ENCODE data around the gene PRKAR1B. TPM values are rescaled to one million over a fixed set of nuclear protein-coding genes. Genes with fewer than 3 reads are reported as not detected.

Gene PRKAR1B
- total RNA-seq, 1 experiment from 2014 or later, result 24.8 TPM

DNA sequence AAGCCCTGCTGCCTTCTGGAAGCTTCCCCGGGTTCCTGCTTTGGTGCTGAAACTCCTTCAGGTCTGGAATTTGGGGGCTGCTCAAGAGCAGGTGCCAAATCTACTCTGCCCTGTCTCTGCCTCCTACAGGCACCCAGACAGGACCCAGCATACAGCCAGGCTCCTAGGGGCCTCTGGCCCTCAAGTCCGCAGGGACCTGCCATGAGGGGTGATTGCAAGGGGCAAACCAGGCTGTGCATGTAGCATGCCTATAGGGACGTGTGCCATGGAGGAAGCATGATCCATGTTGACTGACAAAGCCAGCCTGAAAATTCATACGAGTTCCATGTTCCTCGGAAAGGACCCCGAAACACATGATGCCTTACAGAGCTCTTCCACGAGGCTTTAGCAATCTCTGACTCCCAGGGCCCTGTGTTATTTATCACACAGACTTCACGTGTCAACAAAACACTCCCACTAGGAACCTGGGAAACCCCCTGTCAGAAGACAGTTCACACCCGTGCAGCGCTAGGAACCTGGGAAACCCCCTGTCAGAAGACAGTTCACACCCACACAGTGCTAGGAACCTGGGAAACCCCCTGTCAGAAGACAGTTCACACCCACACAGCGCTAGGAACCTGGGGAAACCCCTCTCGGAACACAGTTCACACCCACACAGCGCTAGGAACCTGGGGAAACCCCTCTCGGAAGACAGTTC lies 75.9 kb downstream of the PRKAR1B start:
- intact Hi-C loops (cut with micrococcal nuclease; ENCODE audit: unreplicated experiment), result no loop called here
- CTCF ChIA-PET, result no interaction called here

DNA sequence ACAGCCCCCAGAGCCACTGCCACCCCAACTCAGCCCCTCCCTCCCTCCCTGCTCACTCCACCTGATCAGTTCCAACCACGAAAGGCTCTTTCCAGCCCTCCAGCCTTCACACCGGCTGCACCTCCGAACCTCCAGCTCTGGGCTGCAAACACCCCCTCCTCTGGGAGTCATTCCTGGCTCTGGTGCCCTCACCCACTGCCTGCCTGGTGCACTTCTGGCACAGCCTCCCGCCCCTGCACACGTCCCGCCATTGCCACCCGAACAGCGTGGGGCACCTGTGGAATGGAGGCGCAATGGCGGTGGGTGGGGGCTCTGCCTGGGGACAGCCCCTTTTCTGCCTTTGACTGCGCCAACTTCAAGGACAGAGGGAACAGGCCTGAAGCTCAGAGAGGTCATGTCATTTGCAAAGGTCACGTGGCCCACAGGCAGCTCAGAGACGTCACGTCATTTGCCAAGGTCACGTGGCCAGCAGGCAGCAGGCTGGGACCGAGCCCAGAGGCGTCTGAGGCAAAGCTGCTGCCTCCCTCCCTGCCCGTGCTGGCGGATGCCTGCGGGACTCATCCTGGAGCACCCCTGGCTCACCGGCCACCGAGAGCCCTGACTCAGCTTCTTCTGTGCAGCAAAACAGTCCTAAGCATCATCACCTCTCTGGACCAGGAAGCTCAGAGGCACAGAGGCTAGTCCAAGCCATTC lies 76.6 kb downstream of the PRKAR1B start:
- BruUV-seq (replicated peaks), result no TSS peak
- TF ChIP-seq, protein P1, sequence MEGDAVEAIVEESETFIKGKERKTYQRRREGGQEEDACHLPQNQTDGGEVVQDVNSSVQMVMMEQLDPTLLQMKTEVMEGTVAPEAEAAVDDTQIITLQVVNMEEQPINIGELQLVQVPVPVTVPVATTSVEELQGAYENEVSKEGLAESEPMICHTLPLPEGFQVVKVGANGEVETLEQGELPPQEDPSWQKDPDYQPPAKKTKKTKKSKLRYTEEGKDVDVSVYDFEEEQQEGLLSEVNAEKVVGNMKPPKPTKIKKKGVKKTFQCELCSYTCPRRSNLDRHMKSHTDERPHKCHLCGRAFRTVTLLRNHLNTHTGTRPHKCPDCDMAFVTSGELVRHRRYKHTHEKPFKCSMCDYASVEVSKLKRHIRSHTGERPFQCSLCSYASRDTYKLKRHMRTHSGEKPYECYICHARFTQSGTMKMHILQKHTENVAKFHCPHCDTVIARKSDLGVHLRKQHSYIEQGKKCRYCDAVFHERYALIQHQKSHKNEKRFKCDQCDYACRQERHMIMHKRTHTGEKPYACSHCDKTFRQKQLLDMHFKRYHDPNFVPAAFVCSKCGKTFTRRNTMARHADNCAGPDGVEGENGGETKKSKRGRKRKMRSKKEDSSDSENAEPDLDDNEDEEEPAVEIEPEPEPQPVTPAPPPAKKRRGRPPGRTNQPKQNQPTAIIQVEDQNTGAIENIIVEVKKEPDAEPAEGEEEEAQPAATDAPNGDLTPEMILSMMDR (IDR thresholded peaks at IDR 0.05; ENCODE audit: unreplicated experiment), result no peak
- Mint-ChIP-seq H3K9me3 (ENCODE audit: low read depth, unreplicated experiment) (no peaks in the 10 kb centered on the region), H3K27ac (ENCODE audit: unreplicated experiment) (no peak overlapping the region), H3K4me3 (ENCODE audit: low read depth, unreplicated experiment) (no peak overlapping the region), H3K4me1 (ENCODE audit: low read depth, unreplicated experiment) (no peaks in the 10 kb centered on the region), H3K36me3 (ENCODE audit: insufficient read depth, unreplicated experiment) (no peaks in the 10 kb centered on the region), H3K27me3 (ENCODE audit: unreplicated experiment) (no peaks in the 10 kb centered on the region)
- CTCF ChIA-PET, result no interaction called here
- no peak for DNase-seq
- intact Hi-C loops (cut with micrococcal nuclease; ENCODE audit: unreplicated experiment), result no loop called here

More for the DNA sequence above, 75.9 kb downstream of the PRKAR1B start:
- H3K27me3 Mint-ChIP-seq (ENCODE audit: unreplicated experiment), result no peaks in the 10 kb centered on the region
- TF ChIP-seq, protein P1 (IDR thresholded peaks at IDR 0.05; ENCODE audit: unreplicated experiment), result no peak
- DNase-seq, result no peak
- no peak overlapping the region for H3K27ac Mint-ChIP-seq (ENCODE audit: unreplicated experiment)
- H3K36me3 Mint-ChIP-seq (ENCODE audit: insufficient read depth, unreplicated experiment), result no peaks in the 10 kb centered on the region
- no peaks in the 10 kb centered on the region for H3K9me3 Mint-ChIP-seq (ENCODE audit: low read depth, unreplicated experiment)
- no peaks in the 10 kb centered on the region for H3K4me1 Mint-ChIP-seq (ENCODE audit: low read depth, unreplicated experiment)
- H3K4me3 Mint-ChIP-seq (ENCODE audit: low read depth, unreplicated experiment), result no peak overlapping the region
- no TSS peak for BruUV-seq (replicated peaks)

DNA sequence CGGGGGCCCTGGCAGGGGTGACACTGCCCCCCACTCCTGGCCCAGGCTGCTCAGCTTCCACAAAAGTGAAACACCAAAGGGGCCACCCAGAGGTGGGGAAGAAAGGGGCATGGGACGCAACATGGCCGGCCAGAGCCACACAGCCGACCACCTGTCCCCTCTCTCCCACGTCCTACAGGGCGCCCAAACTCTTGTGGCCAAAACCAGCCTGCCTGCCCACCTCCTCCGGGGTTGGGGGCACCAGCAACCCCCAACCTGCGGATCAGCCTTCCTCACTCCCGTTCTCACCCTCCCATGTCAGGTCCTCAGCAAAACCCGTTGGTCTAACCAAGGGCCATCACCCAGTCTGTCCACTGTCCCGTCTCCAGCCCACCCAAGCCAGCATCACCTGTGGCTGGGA lies 80.1 kb downstream of the PRKAR1B start:
- TF ChIP-seq, protein P1 (IDR thresholded peaks at IDR 0.05; ENCODE audit: unreplicated experiment), result no peak
- Mint-ChIP-seq H3K27ac (ENCODE audit: unreplicated experiment) (no peak overlapping the region), H3K4me1 (ENCODE audit: low read depth, unreplicated experiment) (no peaks in the 10 kb centered on the region), H3K36me3 (ENCODE audit: insufficient read depth, unreplicated experiment) (no peaks in the 10 kb centered on the region), H3K4me3 (ENCODE audit: low read depth, unreplicated experiment) (no peak overlapping the region), H3K27me3 (ENCODE audit: unreplicated experiment) (no peaks in the 10 kb centered on the region), H3K9me3 (ENCODE audit: low read depth, unreplicated experiment) (no peaks in the 10 kb centered on the region)
- intact Hi-C loops (cut with micrococcal nuclease; ENCODE audit: unreplicated experiment), result no loop called here
- CTCF ChIA-PET, result no interaction called here
- no TSS peak for BruUV-seq (replicated peaks)
- no peak for DNase-seq

DNA sequence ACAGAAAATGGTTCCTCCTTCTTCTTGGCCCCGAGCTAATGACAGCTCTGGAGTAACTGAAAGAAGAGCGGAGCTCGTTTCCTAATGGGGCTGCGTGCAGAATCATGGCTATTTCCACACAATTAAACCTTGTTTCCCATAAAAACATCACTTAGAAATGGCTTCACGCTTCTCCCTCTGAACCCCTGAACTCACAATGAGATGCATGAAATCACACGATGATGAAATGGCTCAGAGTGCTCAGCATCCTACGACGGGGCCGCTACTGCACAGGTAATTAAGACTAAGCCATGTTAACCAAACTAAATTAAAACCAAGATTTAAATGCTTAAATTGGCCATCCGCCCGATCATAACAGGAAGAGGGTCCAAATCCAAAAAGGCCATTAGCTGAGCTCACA lies 80.6 kb downstream of the PRKAR1B start:
- Mint-ChIP-seq H3K4me3 (ENCODE audit: low read depth, unreplicated experiment) (no peak overlapping the region), H3K4me1 (ENCODE audit: low read depth, unreplicated experiment) (no peaks in the 10 kb centered on the region), H3K27me3 (ENCODE audit: unreplicated experiment) (no peaks in the 10 kb centered on the region), H3K36me3 (ENCODE audit: insufficient read depth, unreplicated experiment) (no peaks in the 10 kb centered on the region), H3K27ac (ENCODE audit: unreplicated experiment) (no peak overlapping the region), H3K9me3 (ENCODE audit: low read depth, unreplicated experiment) (no peaks in the 10 kb centered on the region)
- TF ChIP-seq, protein P1 (IDR thresholded peaks at IDR 0.05; ENCODE audit: unreplicated experiment), result no peak
- DNase-seq, result no peak
- BruUV-seq (replicated peaks), result no TSS peak
- intact Hi-C loops (cut with micrococcal nuclease; ENCODE audit: unreplicated experiment), result no loop called here
- CTCF ChIA-PET, result no interaction called here
